ENCODE data around the gene STK32B.
"Not testable (repeated sequence)": the region's sequence is repeated elsewhere in the genome, so short reads cannot be mapped to it uniquely, and the experiment has no call there.

Gene STK32B

GRCh38 chr4:5206016-5206790 lies 154.9 kb downstream of the STK32B start:
- peak in 40 of 51 donors; percentile 7 to 82 (median 36) for DNase-seq

DNA sequence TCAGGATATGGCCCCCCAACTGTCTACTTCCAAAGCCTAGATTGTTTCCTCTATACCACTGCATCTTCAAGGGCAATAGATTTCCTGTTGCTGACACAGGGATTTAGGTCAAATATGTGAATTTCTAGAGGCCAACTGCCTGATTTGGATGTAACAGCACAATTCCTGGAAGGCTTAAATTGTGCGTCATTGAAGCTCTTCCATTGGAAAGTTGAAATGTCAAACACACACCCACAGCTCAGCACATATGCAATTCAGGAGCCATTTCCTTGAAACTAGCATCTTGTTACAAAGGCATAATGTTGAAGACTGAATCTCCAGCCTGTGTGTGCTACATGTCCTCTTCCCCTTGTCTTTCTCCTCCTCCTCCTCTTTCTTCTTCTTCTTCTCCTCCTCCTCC lies 158.6 kb downstream of the STK32B start:
- no peak for DNase-seq

DNA sequence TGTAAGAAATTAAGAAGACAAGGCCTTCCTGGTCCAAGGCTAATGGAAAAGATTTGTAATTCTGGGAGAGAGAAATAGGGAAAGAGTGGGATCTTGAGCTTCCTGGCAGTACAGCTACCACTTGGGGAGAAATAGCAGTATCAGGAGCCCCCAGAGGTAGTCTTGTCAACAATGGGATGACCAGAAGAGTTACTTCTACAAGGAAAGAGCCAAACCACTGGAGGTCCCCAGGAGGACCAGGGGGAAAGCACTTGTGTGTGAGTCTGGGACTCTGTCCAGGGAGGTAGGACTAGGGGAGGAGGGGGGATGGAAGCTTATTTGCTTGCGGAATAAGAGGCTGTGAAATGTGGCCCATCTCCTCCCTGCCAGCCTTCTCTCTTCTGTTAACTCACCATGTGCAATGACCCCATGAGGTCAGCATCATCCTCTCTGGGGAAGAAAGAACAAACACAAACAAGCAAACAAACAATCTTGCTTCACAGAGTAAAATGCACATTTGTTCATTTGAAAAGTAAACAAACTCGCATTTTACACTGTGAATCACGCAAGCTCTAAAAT lies 160.1 kb downstream of the STK32B start:
- no peak for DNase-seq

DNA sequence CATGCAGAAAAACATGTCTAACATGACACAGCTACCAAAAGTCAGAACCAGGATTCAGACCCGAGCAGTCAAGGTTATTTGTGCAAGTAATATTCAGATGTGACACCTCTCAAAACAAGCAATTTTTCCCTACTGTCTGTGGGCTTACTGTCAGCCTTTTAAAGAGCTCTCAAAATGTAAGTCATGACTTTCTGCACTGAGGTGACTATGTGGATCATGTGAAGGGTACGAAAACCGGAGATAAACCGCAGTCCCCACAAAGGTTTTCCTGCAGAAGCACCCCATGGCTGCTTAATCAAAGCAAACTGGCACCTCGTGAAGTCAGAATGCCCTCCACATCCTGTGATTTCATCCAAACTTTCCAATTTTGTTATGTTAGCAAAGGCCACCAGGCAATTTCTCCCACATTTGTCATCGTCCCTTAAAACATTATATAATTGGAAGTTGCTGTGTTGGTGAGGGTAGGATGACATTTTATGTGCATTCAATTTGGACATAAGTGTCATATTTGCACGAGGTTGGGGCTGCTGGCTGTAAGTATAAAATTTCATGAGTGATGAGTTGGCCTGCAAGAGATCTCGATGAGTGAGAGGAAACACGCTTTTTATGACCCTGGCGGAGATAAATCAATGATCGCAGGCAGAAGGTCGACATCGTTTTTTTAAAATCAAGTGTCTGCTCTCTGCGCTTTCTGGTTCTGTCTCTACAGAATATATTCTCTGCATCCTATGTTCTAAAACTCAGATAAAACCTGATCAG lies 161.2 kb downstream of the STK32B start:
- no peak for DNase-seq

DNA sequence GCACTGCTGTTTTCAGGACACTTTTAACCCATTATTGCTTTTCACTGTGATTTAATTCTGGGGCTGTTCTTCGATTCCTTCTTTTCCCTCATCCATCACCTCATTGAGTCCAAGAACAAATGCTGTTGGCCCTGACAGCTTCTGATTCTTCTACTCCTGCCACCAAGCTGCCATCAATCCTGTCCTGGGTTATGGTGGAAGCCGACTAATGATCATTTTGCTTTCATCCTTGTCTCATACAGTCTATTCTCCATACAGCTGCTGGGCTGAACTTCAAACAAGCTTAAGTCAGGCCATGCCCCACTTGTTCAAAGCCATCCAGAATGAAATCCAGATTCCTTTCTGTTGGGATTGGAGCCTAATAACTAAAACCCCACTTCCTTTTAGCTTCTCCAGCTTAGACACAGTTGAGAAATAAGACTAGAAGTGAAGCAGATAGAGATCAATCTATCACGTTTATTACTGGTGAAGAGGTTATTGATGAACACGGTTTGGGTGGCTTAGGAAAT lies 161.9 kb downstream of the STK32B start:
- no peak for DNase-seq

DNA sequence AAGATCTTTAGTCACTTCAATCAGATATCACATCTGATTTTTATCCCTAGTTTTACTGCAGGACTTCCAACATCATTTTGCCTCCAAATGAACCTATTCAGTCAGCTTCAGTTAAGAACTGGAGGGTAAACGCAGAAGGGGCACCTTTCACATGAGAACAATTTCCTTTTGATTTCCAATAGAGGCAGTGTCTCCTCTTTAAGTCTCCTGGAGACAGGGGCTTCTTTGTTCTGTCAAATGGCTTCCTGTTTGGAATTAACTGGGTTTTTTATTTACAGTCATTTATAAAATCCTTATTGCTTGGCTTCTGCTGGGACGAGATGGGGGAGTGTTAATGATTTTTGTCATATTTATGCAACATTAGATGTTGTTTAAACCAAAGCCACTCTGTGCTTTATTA lies 164.0 kb downstream of the STK32B start:
- DNase-seq, result no peak

DNA sequence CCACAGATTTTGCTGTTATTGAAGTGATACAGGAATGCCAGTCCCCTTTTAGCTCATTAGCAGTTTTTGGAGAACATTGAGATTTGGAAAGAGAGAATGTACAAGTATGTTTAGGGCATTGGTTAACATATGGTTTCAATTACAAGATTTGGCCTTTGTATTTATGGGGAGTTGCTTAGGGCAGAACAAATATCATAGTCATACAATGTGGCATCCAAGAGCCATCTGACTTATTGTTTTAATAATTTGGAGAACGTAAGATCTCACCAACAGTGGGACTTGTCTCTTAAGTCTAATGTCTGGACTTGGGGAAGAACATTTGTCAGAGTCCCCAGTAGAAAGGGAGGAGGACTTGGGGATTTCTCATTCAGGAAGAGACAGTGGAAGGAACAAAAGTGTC lies 166.1 kb downstream of the STK32B start:
- DNase-seq, result no peak

GRCh38 chr4:5218376-5219069 lies 167.2 kb downstream of the STK32B start:
- no peak for DNase-seq

GRCh38 chr4:5220028-5220427 lies 168.7 kb downstream of the STK32B start:
- DNase-seq, result no peak

DNA sequence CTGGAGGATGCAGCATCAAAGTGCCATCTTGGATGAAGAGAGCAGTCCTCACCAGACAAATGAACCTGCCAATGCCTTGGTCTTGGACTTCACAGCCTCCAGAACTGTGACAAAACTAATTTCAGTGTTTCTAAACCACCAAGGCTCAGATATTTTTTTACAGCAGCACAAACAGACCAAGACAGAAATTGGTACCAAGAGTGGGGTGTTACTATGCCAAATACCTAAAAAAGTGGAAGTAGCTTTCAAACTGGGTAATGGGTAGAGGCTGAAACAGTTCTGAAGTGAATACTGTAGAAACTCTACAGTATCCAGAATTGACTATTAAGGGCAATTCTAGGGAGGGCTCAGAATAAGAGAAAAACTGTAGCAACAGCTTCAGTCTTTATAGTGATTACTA lies 170.8 kb downstream of the STK32B start:
- no peak for DNase-seq

DNA sequence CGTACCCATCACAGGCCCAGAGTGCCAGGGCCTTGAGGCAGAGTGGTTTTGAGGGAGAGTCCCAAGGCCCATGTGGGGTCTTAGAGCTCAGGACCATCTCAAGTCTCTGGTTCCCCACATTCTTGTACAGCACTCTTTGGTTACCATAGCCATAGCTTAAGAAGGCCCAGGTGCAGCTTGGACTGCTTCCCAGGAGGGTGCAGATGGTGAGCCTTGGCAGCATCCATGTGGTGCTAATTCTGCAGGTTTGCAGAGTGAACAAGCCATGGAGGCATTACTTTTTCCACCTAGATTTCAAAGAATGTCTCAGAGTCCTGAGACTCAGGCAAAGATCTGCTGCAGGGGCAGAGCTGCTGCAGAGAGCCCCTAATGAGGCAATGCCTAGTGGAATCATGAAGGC lies 171.7 kb downstream of the STK32B start:
- no peak for DNase-seq

DNA sequence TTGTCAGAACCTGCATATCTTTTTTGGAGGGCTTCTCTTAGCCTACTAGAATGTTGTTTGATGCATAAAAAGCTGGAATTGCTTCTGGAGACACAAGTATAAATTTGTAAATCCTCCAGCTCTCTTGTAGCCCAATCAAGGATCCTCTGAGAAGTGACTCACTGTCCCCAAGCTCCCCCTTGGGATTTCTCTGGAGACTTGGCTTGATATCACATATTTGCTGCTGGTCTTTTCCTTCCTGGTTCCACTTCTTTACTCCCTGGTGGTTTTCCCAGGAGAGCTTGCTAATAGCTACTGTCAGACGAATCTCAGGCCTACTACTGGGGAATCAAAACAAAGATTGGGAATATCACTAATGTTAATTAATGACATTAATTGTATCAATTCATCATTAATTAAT lies 173.1 kb downstream of the STK32B start:
- no peak for DNase-seq

- DNase-seq, result no peak
Measured at GRCh38 chr4:5232549-5232948, 181.3 kb downstream of the STK32B start.

DNA sequence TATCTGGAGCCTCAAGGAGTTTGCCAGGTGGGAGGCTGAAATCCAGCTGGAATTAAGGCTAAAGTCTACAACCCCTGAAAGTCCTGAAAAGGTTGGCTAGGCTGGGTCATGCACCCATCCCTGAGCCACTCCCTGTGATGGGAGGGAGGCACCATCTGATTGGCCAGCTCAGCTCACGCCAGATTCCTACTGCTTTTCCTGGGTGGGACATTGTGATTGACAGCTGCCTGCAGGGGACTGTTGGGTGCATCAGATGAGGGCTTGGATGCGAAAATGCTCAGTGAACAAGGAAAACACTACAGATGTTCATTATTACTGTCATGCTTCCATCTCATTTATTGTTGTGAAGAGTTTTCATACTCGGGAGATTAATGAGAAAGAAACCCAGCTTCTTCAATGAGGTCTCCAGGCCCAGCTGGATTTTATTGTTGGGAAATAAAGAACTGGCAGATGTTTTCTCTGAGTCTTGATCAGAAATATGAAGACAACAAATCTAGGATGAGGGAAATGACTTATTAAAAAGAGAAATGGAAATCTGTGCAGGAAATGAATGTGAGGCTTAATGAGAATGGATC lies 185.9 kb downstream of the STK32B start:
- DNase-seq, result no peak

DNA sequence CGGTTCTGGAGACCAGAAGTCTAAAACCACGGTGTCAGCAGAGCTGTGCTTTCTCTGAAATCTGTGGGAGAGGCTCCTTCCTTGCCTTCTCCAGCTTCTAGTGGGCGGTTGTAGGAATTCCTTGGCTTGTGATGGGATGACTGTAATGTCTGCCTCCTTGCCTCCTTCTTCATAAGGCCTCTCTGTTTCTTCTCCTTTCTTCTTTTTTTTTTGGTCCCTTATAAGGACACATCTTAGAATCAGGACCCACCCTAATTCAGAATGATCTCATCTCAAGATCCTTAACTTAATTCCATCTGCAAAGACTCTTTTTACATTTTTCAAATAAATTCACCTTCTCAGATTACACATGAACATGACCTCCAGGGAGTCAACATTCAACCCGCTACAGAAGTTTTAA lies 186.9 kb downstream of the STK32B start:
- no peak for DNase-seq

DNA sequence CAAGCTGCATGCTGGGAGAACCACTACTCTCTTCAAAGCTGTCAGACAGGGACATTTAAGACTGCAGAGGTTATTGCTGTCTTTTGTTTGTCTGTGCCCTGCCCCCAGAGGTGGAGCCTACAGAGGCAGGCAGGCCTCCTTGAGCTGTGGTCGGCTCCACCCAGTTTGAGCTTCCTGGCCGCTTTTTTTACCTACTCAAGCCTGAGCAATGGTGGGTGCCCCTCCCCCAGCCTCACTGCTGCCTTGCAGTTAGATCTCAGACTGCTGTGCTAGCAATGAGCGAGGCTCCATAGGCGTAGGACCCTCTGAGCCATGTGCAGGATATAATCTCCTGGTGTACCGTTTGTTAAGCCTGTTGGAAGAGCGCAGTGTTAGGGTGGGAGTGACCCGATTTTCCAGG lies 195.8 kb downstream of the STK32B start:
- DNase-seq, result not testable (repeated sequence)

DNA sequence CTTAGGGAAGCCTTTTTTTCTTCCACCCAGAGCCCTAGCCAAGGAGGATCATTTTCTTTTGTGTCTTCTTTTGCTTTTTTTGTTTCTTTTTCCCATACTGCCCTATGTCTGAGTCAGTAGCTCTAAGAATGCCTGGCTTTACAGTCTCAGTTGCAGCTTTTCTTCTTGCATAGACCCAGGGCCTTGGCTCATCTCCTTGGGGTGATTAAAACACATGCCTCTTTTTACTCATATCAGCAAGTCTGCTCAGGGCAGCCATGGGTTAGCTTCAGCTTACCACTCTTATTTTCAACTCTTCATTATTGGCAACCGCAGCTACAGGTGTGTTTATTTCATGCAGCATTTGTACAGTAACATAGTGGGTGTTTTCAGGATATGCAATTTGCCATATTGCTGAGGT lies 196.5 kb downstream of the STK32B start:
- no peak for DNase-seq

DNA sequence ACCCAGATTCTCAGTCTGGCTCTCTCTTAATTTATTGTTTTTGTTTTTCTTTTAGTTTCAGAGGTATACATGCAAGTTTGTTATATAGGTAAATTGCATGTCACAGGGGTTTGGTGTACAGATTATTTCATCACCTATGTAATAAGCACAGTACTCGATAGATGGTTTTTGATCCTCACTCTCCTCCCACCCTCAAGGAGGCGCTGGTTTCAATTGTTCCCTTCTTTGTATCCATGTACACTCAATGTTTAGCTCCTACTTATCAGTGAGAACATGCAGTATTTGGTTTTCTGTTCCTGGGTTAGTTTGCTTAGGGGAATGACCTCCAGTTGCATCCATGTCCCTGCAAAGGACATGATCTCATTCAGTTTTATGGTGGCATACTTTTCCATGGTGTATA lies 198.4 kb downstream of the STK32B start:
- no peak for DNase-seq

DNA sequence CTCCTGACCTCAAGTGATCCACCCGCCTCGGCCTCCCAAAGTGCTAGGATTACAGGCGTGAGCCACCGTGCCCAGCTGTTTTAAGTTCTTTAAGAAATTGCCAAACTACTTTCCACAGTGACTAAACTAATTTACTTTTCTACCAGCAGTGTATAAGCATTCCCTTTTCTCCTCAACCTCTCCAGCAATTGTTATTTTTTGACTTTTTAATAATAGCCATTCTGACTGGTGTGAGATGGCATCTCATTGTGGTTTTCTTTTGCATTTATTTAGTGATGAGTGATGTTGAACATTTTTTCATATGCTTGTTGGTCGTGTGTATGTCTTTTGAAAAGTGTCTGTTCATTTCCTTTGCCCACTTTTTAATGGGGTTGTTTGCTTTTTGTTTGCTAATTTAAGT lies 199.3 kb downstream of the STK32B start:
- DNase-seq, result not testable (repeated sequence)

DNA sequence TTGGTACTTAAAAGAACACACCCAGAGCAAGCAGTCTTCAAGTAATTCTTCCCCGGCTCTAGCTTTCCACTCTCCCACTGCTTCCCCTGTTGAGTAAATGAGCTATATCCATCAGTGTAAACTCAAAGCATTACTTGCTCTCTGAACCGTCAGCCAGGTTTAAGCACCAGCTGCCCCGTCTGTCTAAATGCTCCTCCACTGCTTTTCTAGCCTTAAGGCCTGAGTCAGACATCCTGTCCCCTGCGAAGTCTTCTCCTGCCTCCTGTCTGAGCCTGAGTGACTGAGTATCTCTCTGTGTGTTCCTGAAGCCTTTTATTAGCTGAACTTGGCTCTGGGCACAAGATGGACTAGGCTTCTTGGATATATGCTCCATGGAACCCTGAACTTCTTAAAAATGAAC lies 205.1 kb downstream of the STK32B start:
- DNase-seq, result no peak

DNA sequence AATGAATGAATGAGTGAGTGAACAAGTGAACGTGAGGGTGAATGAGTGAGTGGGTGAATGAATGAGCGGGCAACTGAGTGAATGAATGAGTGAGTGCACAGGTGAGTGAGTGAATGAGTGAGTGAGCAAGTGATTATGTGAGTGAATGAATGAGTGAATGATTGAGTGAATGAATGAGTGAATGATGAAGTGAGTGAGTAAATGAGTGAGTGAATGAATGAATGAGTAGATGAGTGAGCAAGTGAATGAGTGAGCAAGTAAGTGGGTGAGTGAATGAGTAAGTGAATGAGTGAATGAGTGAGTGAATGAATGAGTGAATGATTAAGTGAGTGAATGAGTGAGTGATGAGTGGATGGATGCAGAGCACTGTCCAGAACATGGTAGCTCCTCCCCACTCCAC lies 205.8 kb downstream of the STK32B start:
- DNase-seq, result no peak

- no peak for DNase-seq
Measured at GRCh38 chr4:5259471-5259870, 208.2 kb downstream of the STK32B start.

All from hypothalamus (tissue), 51 donors.